Measurements from ENCODE around the gene RAB17. TPM values are rescaled to one million over a fixed set of nuclear protein-coding genes. Genes with fewer than 3 reads are reported as not detected.

RAB17 gene
- total and polyA plus RNA-seq, 2 of the 8 experiments (the other 6 are each of a cell fraction or from before 2014, with no cell fraction given), result 42.6 to 83.4 TPM

- Histone ChIP-seq H3K27ac (ENCODE audit: low read depth, low read length) (no peak overlapping the region), H3K9ac (replicated peaks in 1 of 4; ENCODE audit: extremely low read depth in 1 of 4, low read depth in 3 of 4, low read length in 3 of 4) (no peak overlapping the region), H3K23me2 (ENCODE audit: low read depth, low read length) (no peaks in the 10 kb centered on the region; the same call in 1 of the 2 replicates), H4K20me1 (replicated peaks in 1 of 2; ENCODE audit: control insufficient read depth in 1 of 2, insufficient read depth in 2 of 2, low read length in 2 of 2) (peaks cover 3% of the 10 kb centered on the region in 2 experiments), H3K79me1 (ENCODE audit: low read depth, low read length) (no peaks in the 10 kb centered on the region; the same call in 1 of the 2 replicates), H2BK120ac (replicated peaks; ENCODE audit: low read depth, low read length) (no peak overlapping the region), H3K9me3 (ENCODE audit: insufficient read depth in 2 of 2, low read depth in 1 of 2, low read length in 1 of 2) (no peaks in the 10 kb centered on the region), H3K56ac (replicated peaks; ENCODE audit: insufficient read length, low read depth, low read length) (no peak overlapping the region), H2AK5ac (ENCODE audit: low read depth, low read length) (no peak overlapping the region), H3K23ac (ENCODE audit: insufficient read length) (no peak overlapping the region), H4K8ac (ENCODE audit: extremely low read depth, insufficient read depth, low read length) (no peak overlapping the region), H2BK5ac (ENCODE audit: low read depth, low read length) (no peak overlapping the region), H3K4me1 (replicated peaks in 1 of 4; ENCODE audit: control insufficient read depth in 3 of 4, insufficient read depth in 4 of 4, low read length in 3 of 4) (peaks cover 0 to 10% (median 7%) of the 10 kb centered on the region in 4 experiments; a peak in 5 of 7 replicates), H3K79me2 (ENCODE audit: control insufficient read depth in 1 of 2, insufficient read depth in 2 of 2, low read length in 2 of 2) (no peaks in the 10 kb centered on the region), H3K4me2 (ENCODE audit: insufficient read depth in 1 of 2, low read depth in 2 of 2, low read length in 2 of 2) (no peak overlapping the region), H3K4ac (replicated peaks; ENCODE audit: insufficient read length, low read depth, low read length) (no peak overlapping the region), H3K18ac (ENCODE audit: extremely low read depth, low read length) (no peak overlapping the region), H2BK15ac (ENCODE audit: low read length) (no peak overlapping the region), H4K91ac (replicated peaks; ENCODE audit: insufficient read length, low read length) (no peak overlapping the region), H3K14ac (ENCODE audit: insufficient read length) (no peak overlapping the region), H4K5ac (ENCODE audit: insufficient read length, low read depth, low read length) (no peak overlapping the region), H3K4me3 (ENCODE audit: extremely low read depth in 1 of 4, insufficient read depth in 2 of 4, low read depth in 3 of 4, low read length in 4 of 4) (no peak overlapping the region), H2BK12ac (ENCODE audit: low read depth, low read length) (0 out of 2 replicates have a peak overlapping the region, but pooled peaks have one; percentile 9), H3K27me3 (replicated peaks in 1 of 4; ENCODE audit: control insufficient read depth in 3 of 4, extremely low read depth in 1 of 4, insufficient read depth in 3 of 4, low read length in 3 of 4) (no peaks in the 10 kb centered on the region), H2AFZ (ENCODE audit: low read length) (no peak overlapping the region), H3K36me3 (ENCODE audit: control insufficient read depth in 2 of 4, insufficient read depth in 4 of 4, low read length in 3 of 4) (peaks cover 0 to 5% (median 1%) of the 10 kb centered on the region in 4 experiments; a peak in 2 of 8 replicates), H2BK20ac (ENCODE audit: low read length) (no peak overlapping the region)
- TF ChIP-seq CBX5 (IDR thresholded peaks at IDR 0.05; ENCODE audit: low read depth, low read length) (no peak), POLR2AphosphoS5 (IDR thresholded peaks at IDR 0.05; ENCODE audit: low read depth, low read length) (peak; percentile 54; the same call in 1 of the 2 replicates), ATF2 (IDR thresholded peaks at IDR 0.05; ENCODE audit: low read length) (no peak), JUND (IDR thresholded peaks at IDR 0.05; ENCODE audit: low read length) (no peak), TAF1 (IDR thresholded peaks at IDR 0.05; ENCODE audit: low read depth, low read length) (no peak), BACH1 (IDR thresholded peaks at IDR 0.05; ENCODE audit: low read length) (no peak), ATF3 (IDR thresholded peaks at IDR 0.05; ENCODE audit: insufficient read depth, low read depth, low read length) (no peak), POLR2A (IDR thresholded peaks at IDR 0.05; ENCODE audit: control extremely low read depth in 1 of 2, low read depth in 2 of 2, low read length in 2 of 2) (peak in 1 of 2 experiments; percentile 6; a peak in 1 of 3 replicates), TBP (IDR thresholded peaks at IDR 0.05; ENCODE audit: low read depth, low read length) (no peak), FOSL1 (IDR thresholded peaks at IDR 0.05; ENCODE audit: insufficient read depth, low read depth, low read length) (no peak)
- ChIA-PET CTCF (ENCODE audit: partially characterized antibody) (interaction anchor here (1.2 to 8.1 kb wide), 4 partner anchors 12 to 109 kb away, joined by 3 to 107 read pairs (median 4); partner anchors contain the start of gene RAB17), POLR2A (ENCODE audit: partially characterized antibody) (interaction anchor here (1.2 to 1.7 kb wide), 3 partner anchors 7 to 25 kb away, joined by 3 to 5 read pairs (median 4); no protein-coding TSS in a partner anchor)
- DNase-seq (ENCODE audit: low read depth in 1 of 2, low spot score in 2 of 2) (no peak), FAIRE-seq (no peak)
- WGBS, 2 experiments (ENCODE audit: extremely low coverage in 1 of 2, insufficient coverage in 1 of 2, insufficient read length in 1 of 2, insufficient replicate concordance in 2 of 2, low coverage in 1 of 2, low lambda C conversion rate in 2 of 2, missing lambda C conversion rate in 1 of 2), result 92% methylated on average over 25 of the region's 26 CpGs; no CpG with 5 or more reads in 1 of the 2 experiments
Observed at GRCh38 chr2:237577956-237578870, 12.3 kb downstream of the RAB17 start.

All from H1 (cell line).